Type B pancreatic cell (in vitro differentiated cells): ENCODE results near the gene EVI5. TPM values are rescaled to one million over a fixed set of nuclear protein-coding genes. Genes with fewer than 3 reads are reported as not detected.

Experiments
- DNase-seq: peaks from one replicate; pipeline ENCODE4 v3.0.0; 2021; ENCODE audit warnings: mixed read lengths; ENCODE audit not compliant: unreplicated experiment; ENCODE audit errors: extremely low spot score
- H3K27ac Mint-ChIP-seq: 2 replicates; pipeline ENCODE4 v1.8.0; 2021; ENCODE audit warnings: mild to moderate bottlenecking, mixed read lengths
- H3K27me3 Mint-ChIP-seq: 2 replicates; pipeline ENCODE4 v1.8.0; 2021; ENCODE audit warnings: mixed read lengths
- H3K36me3 Mint-ChIP-seq: 2 replicates; pipeline ENCODE4 v1.8.0; 2021; ENCODE audit warnings: mixed read lengths
- H3K4me1 Mint-ChIP-seq: one replicate; pipeline ENCODE4 v1.8.0; 2021; ENCODE audit warnings: mixed read lengths; ENCODE audit not compliant: unreplicated experiment
- H3K4me3 Mint-ChIP-seq: 2 replicates; pipeline ENCODE4 v1.8.0; 2021; ENCODE audit warnings: mild to moderate bottlenecking, mixed read lengths
- H3K9me3 Mint-ChIP-seq: 2 replicates; pipeline ENCODE4 v1.8.0; 2021; ENCODE audit warnings: mixed read lengths
- total RNA-seq: library from RNA; stranded (reverse); gene quantifications from 2 replicates; pipeline ENCODE4 v1.2.1, GENCODE V29; 2021; ENCODE audit warnings: low replicate concordance
- TF ChIP-seq, protein P1 (sequence below): fragments of 200-600 bp; sonication (generic); conservative IDR thresholded peaks from 2 replicates; pipeline ENCODE4 v1.5.0; 2021; ENCODE audit warnings: antibody characterized with exemption, mild to moderate bottlenecking

The EVI5 gene
- total RNA-seq, 1 donor from 2014 or later: 29.6 TPM

- DNase-seq: no peak
- no peaks in the 10 kb centered on the region for H3K27me3 Mint-ChIP-seq
- no peaks in the 10 kb centered on the region for H3K9me3 Mint-ChIP-seq
- H3K36me3 Mint-ChIP-seq: peaks cover 3% of the 10 kb centered on the region
- no peak overlapping the region for H3K4me3 Mint-ChIP-seq
- TF ChIP-seq, protein P1, sequence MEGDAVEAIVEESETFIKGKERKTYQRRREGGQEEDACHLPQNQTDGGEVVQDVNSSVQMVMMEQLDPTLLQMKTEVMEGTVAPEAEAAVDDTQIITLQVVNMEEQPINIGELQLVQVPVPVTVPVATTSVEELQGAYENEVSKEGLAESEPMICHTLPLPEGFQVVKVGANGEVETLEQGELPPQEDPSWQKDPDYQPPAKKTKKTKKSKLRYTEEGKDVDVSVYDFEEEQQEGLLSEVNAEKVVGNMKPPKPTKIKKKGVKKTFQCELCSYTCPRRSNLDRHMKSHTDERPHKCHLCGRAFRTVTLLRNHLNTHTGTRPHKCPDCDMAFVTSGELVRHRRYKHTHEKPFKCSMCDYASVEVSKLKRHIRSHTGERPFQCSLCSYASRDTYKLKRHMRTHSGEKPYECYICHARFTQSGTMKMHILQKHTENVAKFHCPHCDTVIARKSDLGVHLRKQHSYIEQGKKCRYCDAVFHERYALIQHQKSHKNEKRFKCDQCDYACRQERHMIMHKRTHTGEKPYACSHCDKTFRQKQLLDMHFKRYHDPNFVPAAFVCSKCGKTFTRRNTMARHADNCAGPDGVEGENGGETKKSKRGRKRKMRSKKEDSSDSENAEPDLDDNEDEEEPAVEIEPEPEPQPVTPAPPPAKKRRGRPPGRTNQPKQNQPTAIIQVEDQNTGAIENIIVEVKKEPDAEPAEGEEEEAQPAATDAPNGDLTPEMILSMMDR: no peak
- H3K27ac Mint-ChIP-seq: no peak overlapping the region
- H3K4me1 Mint-ChIP-seq: peaks cover 11% of the 10 kb centered on the region
These were observed 79.5 kb downstream of the EVI5 start for GRCh38 chr1:92705446-92705845.

GRCh38 chr1:92701147-92701546 is 83.8 kb downstream of the EVI5 start:
- Mint-ChIP-seq H3K36me3 (peaks cover 9% of the 10 kb centered on the region), H3K4me1 (peaks cover 9% of the 10 kb centered on the region), H3K27ac (no peak overlapping the region), H3K9me3 (no peaks in the 10 kb centered on the region), H3K4me3 (no peak overlapping the region), H3K27me3 (no peaks in the 10 kb centered on the region)
- no peak for DNase-seq
- TF ChIP-seq, protein P1: no peak

GRCh38 chr1:92698932-92699331 is 86.0 kb downstream of the EVI5 start:
- H3K9me3 Mint-ChIP-seq: no peaks in the 10 kb centered on the region
- TF ChIP-seq, protein P1: no peak
- no peaks in the 10 kb centered on the region for H3K27me3 Mint-ChIP-seq
- no peak overlapping the region for H3K4me3 Mint-ChIP-seq
- H3K27ac Mint-ChIP-seq: no peak overlapping the region
- DNase-seq: no peak
- H3K4me1 Mint-ChIP-seq: peaks cover 5% of the 10 kb centered on the region
- peaks cover 20% of the 10 kb centered on the region for H3K36me3 Mint-ChIP-seq

DNA sequence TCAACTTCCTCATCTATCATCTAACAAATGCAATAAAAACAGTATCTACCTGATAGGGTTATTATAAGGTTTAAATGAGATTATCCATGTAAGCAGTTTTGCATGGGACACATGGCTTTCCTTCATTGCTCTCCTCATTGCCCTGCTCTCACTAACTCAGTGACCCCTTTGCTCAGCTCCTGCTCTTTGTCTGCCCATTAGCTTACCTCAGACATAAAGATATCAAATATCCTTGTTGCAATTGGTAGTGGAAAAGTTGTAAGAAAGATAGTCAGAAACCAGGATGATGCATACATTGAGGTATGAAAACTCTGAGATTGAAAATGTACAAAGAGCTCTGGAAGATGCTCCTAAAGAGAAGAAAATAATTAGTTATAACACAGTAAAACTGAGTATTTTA is 89.8 kb downstream of the EVI5 start:
- no peak overlapping the region for H3K27ac Mint-ChIP-seq
- peaks cover 22% of the 10 kb centered on the region for H3K36me3 Mint-ChIP-seq
- H3K4me3 Mint-ChIP-seq: no peak overlapping the region
- DNase-seq: no peak
- TF ChIP-seq, protein P1: no peak
- H3K4me1 Mint-ChIP-seq: peaks cover 5% of the 10 kb centered on the region
- no peaks in the 10 kb centered on the region for H3K9me3 Mint-ChIP-seq
- H3K27me3 Mint-ChIP-seq: no peaks in the 10 kb centered on the region

DNA sequence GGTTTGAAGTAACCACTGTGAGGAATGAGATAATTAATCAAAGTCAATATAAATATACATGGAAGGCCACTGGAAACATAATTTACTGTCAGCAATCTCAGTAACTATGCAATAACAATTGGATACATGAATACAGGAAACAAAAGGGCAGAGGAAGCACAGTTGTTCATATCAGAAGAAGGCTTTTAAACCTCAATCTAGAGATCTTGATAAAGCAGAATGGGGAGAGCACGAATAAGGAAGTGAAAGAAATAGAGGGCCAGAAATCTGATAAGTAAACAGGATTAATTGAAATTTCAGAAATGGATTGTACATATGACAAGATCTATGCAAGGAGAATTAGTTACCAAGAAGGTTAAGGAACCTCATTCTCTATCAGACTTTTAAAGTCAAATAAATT is 93.0 kb downstream of the EVI5 start:
- no peak overlapping the region for H3K4me3 Mint-ChIP-seq
- H3K36me3 Mint-ChIP-seq: peaks cover 27% of the 10 kb centered on the region
- no peak overlapping the region for H3K27ac Mint-ChIP-seq
- no peaks in the 10 kb centered on the region for H3K27me3 Mint-ChIP-seq
- H3K9me3 Mint-ChIP-seq: no peaks in the 10 kb centered on the region
- TF ChIP-seq, protein P1: no peak
- H3K4me1 Mint-ChIP-seq: peaks cover 5% of the 10 kb centered on the region
- no peak for DNase-seq
